ENCODE results near the gene AK1.
A peak's percentile ranks its signal among the peaks of the same experiment; 100 is the strongest.

The AK1 gene

GRCh38 chr9:127867356-127868277 lies 9.9 kb downstream of the AK1 start:
- DNase-seq, result peak in 1 of 14 donors; percentile 22

GRCh38 chr9:127866535-127866934 lies 10.9 kb downstream of the AK1 start:
- DNase-seq, result no peak

GRCh38 chr9:127865645-127866464 lies 11.6 kb downstream of the AK1 start:
- DNase-seq, result no peak

GRCh38 chr9:127863191-127863621 lies 14.3 kb downstream of the AK1 start:
- DNase-seq, result no peak

- DNase-seq, result peak in 10 of 14 donors; percentile 17 to 73 (median 46)
Measured at GRCh38 chr9:127862075-127863011, 15.1 kb downstream of the AK1 start.

- no peak for DNase-seq
Measured at GRCh38 chr9:127860779-127861178, 16.7 kb downstream of the AK1 start.

GRCh38 chr9:127860260-127860659 lies 17.2 kb downstream of the AK1 start:
- DNase-seq, result no peak

GRCh38 chr9:127858041-127858512 lies 19.4 kb downstream of the AK1 start:
- DNase-seq, result no peak

GRCh38 chr9:127857278-127857677 lies 20.2 kb downstream of the AK1 start:
- no peak for DNase-seq

GRCh38 chr9:127856729-127857116 lies 20.8 kb downstream of the AK1 start:
- no peak for DNase-seq

- DNase-seq, result no peak
Measured at GRCh38 chr9:127856094-127856728, 21.3 kb downstream of the AK1 start.

GRCh38 chr9:127855522-127855921 lies 22.0 kb downstream of the AK1 start:
- DNase-seq, result no peak

- DNase-seq, result no peak
Measured at GRCh38 chr9:127854960-127855359, 22.5 kb downstream of the AK1 start.

- peak in 4 of 14 donors; percentile 16 to 48 (median 29) for DNase-seq
Measured at GRCh38 chr9:127854184-127854806, 23.2 kb downstream of the AK1 start, which contains the start of gene ENG. ENG (minus strand) TSS chr9:127854658; CDS start chr9:127854355, 303 bp downstream.

GRCh38 chr9:127853312-127854183 lies 23.9 kb downstream of the AK1 start:
- no peak for DNase-seq

GRCh38 chr9:127852829-127853228 lies 24.6 kb downstream of the AK1 start:
- no peak for DNase-seq

- DNase-seq, result no peak
Measured at GRCh38 chr9:127850286-127850830, 27.1 kb downstream of the AK1 start.

GRCh38 chr9:127848756-127849504 lies 28.5 kb downstream of the AK1 start:
- no peak for DNase-seq
